ENCODE measurements around the gene DCP2.

- TF ChIP-seq, protein P1, sequence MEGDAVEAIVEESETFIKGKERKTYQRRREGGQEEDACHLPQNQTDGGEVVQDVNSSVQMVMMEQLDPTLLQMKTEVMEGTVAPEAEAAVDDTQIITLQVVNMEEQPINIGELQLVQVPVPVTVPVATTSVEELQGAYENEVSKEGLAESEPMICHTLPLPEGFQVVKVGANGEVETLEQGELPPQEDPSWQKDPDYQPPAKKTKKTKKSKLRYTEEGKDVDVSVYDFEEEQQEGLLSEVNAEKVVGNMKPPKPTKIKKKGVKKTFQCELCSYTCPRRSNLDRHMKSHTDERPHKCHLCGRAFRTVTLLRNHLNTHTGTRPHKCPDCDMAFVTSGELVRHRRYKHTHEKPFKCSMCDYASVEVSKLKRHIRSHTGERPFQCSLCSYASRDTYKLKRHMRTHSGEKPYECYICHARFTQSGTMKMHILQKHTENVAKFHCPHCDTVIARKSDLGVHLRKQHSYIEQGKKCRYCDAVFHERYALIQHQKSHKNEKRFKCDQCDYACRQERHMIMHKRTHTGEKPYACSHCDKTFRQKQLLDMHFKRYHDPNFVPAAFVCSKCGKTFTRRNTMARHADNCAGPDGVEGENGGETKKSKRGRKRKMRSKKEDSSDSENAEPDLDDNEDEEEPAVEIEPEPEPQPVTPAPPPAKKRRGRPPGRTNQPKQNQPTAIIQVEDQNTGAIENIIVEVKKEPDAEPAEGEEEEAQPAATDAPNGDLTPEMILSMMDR (IDR thresholded peaks at IDR 0.05; ENCODE audit: low read depth, low read length, poor library complexity, severe bottlenecking), result no peak
- TF ChIP-seq EZH2phosphoT487 (IDR thresholded peaks at IDR 0.05; ENCODE audit: borderline replicate concordance, low read length), result no peak
Measured at GRCh38 chr5:113058269-113058668, 81.7 kb downstream of the DCP2 start.
